Cerebellar cortex (tissue), 1 donor: ENCODE results near the gene GPR107.

Experiments
- DNase-seq: peaks from one replicate; pipeline ENCODE4 v3.0.0-alpha.2; 2015; ENCODE audit warnings: low spot score

The GPR107 gene

GRCh38 chr9:130137081-130137640 is 83.5 kb downstream of the GPR107 start:
- no peak for DNase-seq

GRCh38 chr9:130137641-130138081 is 84.0 kb downstream of the GPR107 start:
- peak; percentile 44 for DNase-seq

- DNase-seq = peak; percentile 53
Observed at GRCh38 chr9:130138171-130138653, 84.5 kb downstream of the GPR107 start.

- peak; percentile 56 for DNase-seq
Observed at GRCh38 chr9:130138791-130139190, 85.1 kb downstream of the GPR107 start.

GRCh38 chr9:130139251-130139650 is 85.5 kb downstream of the GPR107 start:
- no peak for DNase-seq

GRCh38 chr9:130140706-130141105 is 87.0 kb downstream of the GPR107 start:
- no peak for DNase-seq

- no peak for DNase-seq
Observed at GRCh38 chr9:130142056-130142455, 88.3 kb downstream of the GPR107 start.

GRCh38 chr9:130142641-130143040 is 88.9 kb downstream of the GPR107 start:
- DNase-seq = no peak

- no peak for DNase-seq
Observed at GRCh38 chr9:130143279-130143893, 89.7 kb downstream of the GPR107 start.

- no peak for DNase-seq
Observed at GRCh38 chr9:130143958-130144366, 90.3 kb downstream of the GPR107 start.

GRCh38 chr9:130144703-130145102 is 91.0 kb downstream of the GPR107 start:
- DNase-seq = no peak

GRCh38 chr9:130145658-130146057 is 92.0 kb downstream of the GPR107 start:
- DNase-seq = no peak

- DNase-seq = no peak
Observed at GRCh38 chr9:130147198-130147597, 93.5 kb downstream of the GPR107 start.

- no peak for DNase-seq
Observed at GRCh38 chr9:130147910-130148309, 94.2 kb downstream of the GPR107 start.

- DNase-seq = no peak
Observed at GRCh38 chr9:130149031-130149430, 95.3 kb downstream of the GPR107 start.

- DNase-seq = no peak
Observed at GRCh38 chr9:130149654-130150286, 96.1 kb downstream of the GPR107 start.

GRCh38 chr9:130150779-130151382 is 97.2 kb downstream of the GPR107 start:
- DNase-seq = no peak

- no peak for DNase-seq
Observed at GRCh38 chr9:130154816-130155215, 101.1 kb downstream of the GPR107 start.

GRCh38 chr9:130155647-130156046 is 101.9 kb downstream of the GPR107 start:
- no peak for DNase-seq

GRCh38 chr9:130156672-130157071 is 103.0 kb downstream of the GPR107 start:
- DNase-seq = peak; percentile 78

- DNase-seq = no peak
Observed at GRCh38 chr9:130157079-130157478, 103.4 kb downstream of the GPR107 start.

- no peak for DNase-seq
Observed at GRCh38 chr9:130158001-130158400, 104.3 kb downstream of the GPR107 start.

- no peak for DNase-seq
Observed at GRCh38 chr9:130159057-130159456, 105.4 kb downstream of the GPR107 start.
